Non-pigmented ciliary epithelial cell (primary cell): ENCODE measurements around the gene ECE2.
A peak's percentile ranks its signal among the peaks of the same experiment; 100 is the strongest.

ENCODE experiments used
- DNase-seq: peaks from one replicate; pipeline ENCODE4 v3.0.0-alpha.2; 2010; ENCODE audit warnings: low read depth

The ECE2 gene

DNA sequence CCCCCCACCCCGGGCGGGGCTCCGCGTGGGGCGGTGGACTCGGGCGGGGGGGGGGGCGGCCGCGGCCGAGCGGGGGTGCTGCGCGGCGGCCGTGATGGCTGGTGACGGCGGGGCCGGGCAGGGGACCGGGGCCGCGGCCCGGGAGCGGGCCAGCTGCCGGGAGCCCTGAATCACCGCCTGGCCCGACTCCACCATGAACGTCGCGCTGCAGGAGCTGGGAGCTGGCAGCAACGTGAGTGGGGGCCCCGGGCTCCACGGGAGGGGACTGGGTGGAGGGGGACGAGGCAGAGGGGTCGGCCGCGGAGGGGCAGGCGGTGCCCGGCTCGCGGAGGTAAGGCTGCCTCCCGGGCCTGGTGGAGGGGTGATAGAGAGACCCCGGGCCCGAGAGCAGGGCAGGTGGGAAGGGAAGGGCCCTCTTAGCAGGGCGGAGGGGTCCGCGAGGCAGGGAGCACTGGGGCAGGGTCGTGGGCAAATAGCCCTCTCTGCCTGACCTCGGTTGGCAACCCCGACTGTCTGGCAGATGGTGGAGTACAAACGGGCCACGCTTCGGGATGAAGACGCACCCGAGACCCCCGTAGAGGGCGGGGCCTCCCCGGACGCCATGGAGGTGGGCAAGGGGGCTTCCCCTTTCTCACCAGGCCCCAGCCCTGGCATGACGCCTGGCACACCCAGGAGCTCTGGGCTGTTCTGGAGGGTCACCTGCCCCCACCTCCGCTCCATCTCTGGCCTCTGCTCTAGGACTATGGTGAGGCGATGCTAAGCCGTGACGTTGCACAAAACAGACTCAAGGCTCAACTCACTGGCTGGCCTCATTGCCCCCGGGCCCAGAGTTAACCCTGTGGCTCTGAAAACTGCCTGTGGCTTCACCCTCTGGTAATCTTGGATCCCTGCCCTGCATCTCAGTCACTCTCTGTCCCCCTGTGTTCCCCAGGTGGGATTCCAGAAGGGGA lies at the start of gene ECE2:
TSS of gene ECE2 (plus strand) at position 62 of the 950 bp plus-strand sequence. CDS start at position 194, 132 bp downstream.
- no peak for DNase-seq

DNA sequence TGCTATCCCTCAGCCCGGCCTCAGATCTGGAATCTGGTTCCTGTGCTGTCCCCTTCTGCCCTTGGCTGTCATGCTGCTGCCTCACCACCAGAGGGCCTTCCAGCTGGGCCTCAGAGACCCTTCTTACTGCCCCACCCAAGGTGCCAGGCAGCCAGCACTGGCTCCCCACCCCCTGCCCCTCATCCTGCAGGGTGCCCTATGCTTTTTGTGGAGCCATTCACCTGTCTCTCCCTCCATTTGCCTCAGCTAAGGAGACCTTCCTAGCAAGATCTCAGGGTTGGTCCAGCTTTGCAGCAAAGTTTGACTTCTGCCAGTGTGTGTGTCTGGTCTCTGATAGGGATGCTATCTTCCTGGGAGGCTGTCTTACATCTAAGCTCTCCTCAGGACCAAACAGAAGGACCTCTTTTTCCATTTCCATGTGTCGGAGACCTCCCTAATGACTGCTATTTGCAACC lies 48.3 kb upstream of the ECE2 start:
- no peak for DNase-seq

DNA sequence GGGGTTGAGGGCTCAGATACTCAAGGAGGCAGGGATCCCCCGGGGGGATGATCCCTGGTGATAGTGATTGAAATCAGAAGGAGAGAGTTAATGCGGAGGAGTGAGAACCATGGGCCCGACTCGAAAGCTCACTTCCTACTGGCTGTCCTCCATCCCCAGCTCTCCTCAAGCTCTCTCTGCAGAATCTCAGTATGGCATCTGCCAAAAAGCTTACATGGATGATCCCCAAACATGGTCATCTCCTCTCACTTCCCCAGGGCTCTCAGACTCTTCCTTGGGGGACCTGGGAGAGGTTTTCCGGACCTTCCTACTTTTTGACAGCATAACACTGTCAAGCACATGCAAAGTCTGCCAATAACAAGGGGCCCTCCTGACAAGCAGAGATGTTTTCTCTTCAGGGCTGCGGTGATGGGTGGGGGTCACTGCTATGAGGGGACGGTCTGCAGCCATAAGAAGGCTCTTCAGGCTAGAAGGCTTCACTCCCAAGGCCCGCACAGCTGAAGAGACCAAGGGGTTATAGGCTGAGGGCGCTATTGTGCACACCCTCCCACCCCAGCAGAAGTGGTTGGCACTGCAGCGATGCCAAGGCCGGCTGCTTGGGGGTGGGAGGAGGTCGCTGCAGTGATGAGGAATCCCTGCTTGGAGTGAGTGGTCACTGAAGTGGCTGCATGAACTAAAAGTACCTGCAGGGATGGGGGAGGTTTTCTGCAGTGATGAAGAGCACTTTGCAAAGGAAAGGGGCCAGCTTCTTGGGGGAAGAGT lies 47.3 kb upstream of the ECE2 start:
- no peak for DNase-seq

DNA sequence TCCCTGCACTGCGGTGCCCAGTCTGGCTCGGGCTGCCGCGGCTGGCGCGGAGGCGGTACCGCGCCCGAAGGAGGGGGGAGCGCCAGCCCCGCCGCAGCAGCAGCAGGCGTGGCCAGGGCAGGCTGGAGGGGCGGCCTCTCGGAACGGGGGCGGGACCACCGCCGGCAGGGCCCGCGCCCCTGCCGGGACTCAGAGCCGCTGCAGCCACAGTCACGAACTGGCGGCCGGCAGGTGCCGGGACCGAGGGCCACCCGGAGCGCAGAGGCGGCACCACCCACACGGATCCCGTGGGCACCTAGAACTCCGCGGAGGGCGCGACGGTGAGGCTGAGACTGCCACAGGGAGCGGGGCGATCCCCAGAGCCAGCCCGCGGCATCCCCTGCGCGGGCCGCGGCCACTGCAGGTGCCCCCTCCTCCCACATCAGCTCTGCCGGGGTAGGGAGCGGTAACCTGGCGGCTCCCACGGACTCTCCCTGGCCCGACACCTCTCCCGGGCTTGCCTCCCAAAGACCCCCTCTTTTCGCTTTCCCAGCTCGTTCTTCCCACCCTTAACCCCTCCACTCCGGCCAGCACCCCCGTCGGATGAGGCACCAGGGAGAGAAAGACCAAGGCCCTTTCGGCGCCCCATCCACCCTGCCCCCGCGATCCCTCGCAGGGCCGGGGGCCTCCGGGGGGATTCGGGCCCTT lies 46.3 kb upstream of the ECE2 start, which contains the start of gene VWA5B2:
TSS of gene VWA5B2 (plus strand) at position 192 of the 687 bp plus-strand sequence. CDS start 944 bp downstream, outside the sequence.
- DNase-seq, result no peak

DNA sequence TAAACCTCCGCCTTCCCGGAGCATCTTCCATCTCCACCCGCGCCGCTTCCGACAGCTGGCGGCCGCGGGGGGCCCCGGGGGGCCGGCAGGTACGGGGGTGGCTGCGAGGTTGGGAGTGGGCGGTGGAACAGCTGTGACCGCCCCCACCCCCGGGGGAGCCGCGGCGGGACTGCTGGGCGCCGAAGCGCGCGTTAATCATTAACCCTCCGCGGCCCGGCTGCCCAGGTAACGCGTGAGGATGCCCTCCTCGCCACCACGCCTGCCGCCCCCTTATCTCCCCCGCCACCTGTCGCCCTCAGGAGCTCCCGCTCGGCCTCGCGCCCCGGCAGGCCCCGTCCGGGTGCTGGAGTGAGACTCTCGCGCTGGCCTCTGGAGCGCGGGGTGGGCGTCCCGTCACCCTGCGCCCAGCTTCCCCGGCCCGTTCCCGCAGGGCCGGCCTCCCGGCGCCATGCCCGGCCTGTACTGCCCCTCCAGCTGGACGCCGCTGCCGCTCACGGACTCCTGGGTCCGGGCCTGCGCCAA lies 45.7 kb upstream of the ECE2 start:
- DNase-seq, result no peak

DNA sequence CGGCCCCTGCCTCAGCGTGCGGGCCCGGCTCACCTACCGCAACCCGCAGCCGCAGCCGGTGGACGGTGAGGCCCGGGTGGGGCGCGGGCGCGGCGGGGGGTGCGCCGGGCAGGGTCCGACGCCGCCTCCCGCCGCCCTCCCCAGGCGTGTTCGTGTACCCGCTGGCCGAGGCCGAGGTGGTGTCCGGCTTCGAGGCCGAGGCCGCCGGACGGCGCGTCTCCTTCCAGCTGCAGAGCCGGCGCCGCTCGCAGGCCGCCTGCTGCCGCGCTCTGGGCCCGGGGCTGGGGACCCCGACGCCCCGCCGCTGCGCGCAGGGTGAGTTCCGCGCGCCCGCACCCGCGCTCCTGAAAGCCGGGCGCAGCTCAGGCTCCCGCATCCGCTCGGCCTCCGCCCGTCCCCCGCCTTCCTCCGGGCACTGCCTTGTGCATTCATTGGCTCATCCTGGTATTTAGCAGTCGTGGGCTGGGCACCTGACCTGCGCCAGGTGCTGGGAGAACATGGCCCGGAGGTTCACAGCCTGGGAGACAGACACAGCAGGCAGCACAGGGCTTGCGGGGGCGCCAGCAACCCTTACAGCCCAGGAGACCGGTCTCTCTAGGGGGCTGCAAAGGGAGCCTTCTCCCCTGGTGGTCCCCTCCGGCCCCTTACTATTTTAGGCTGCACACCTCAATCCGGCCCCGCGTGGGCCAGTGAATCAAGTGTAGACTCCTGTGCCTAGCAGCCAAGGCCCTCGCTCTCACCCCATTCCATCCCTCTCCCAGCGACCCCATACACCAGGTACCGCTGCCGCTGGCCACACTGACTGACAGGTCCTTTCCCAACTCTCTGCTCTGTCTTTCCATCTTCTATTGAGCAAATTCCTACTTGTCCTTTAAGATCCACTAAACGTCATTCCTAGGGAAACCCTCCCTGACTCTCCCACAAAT lies 45.0 kb upstream of the ECE2 start:
- DNase-seq, result no peak

DNA sequence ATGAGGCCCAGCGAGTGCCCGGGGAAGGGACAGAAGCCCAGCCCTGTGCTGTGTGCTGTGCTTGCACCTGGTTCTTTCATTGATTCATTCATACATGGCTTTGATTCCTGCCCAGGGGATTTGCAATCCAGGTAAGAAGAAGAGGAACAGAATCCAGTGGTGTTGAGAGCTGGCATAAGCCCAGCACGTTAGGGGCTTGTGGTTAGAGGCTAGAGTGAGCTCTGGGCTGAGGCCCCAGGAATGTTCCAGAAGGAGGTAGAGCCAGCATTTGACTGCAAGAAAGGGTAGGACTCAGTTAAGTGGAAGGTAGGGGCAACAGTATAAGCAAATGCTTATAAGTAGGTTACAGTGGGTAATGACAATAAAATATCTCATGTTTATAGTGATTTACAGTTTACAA lies 44.2 kb upstream of the ECE2 start:
- no peak for DNase-seq

DNA sequence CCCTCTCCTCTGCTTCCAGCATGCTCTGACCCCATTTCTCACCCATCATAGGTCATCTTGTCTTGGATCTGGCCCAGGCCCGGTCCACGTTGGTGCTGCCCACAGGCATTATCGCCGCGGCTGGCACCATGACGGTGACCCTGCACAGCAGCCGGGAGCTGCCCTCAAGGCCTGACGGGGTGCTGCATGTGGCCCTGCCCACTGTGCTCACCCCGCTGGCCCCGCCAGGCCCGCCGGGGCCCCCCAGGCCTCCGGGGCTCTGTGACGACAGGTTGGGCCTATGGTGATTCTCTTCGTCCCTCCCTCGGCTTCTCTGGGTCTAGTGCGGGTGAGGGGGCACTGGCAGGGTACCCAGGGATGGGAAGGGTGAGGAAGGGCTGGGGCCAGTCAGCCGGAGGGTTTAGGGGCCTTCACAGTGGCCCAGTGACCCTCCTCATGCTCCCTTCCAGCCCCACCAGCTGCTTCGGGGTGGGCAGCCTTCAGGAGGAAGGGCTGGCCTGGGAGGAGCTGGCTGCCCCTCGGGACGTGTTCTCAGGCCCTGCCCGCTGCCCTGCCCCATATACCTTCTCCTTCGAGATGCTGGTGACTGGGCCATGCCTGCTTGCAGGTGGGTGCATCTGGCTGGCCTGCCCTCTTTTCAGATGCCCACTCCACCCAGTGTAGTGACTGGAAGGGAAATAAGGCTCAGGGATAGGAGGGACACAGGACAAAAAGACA lies 42.5 kb upstream of the ECE2 start:
- no peak for DNase-seq

DNA sequence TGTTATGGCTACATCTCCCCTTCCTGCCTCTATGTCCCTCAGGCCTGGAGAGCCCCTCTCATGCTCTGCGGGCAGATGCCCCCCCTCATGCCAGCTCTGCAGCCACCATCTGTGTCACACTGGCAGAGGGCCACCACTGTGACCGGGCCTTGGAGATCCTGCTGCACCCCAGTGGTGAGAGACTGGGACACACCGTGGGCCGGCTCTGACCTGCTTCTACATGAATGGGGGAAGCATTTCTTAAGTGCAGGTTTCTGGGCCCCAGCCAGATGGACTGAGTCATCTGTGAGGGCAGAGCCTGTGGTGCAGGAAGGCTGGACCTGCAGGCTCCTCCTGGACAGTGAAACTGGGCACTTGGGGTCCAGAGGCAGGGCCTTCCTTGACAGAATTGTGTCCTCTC lies 41.6 kb upstream of the ECE2 start:
- DNase-seq, result peak; percentile 51

DNA sequence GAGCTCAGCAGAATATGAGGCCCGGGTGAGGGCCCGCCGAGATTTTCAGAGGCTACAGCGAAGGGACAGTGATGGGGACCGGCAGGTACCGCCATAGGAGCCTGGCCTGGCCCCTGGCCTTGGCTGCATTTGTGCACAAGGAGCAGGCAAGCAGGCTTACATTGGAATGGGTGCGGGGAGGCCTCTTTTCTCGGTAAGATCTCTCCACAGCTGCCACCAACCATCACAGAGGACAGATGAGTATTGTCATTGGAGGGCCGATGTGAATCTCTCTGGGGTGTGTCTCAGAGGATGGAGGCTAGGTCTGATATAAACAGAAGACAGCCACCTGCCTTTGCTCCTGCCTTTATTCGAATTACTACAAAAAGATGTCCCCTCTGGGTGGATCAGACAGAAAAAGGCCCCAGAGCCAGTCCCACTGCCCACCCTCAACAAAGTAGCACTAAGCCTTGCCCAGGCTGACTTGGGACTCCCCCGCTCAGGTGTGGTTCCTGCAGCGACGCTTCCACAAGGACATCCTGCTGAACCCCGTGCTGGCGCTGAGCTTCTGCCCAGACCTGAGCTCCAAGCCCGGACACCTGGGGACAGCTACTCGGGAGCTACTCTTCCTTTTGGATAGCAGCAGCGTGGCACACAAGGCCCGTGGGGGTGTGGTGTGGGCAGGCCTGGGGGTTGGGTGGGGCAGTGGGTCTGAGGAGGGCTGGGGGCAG lies 41.0 kb upstream of the ECE2 start:
- no peak for DNase-seq

DNA sequence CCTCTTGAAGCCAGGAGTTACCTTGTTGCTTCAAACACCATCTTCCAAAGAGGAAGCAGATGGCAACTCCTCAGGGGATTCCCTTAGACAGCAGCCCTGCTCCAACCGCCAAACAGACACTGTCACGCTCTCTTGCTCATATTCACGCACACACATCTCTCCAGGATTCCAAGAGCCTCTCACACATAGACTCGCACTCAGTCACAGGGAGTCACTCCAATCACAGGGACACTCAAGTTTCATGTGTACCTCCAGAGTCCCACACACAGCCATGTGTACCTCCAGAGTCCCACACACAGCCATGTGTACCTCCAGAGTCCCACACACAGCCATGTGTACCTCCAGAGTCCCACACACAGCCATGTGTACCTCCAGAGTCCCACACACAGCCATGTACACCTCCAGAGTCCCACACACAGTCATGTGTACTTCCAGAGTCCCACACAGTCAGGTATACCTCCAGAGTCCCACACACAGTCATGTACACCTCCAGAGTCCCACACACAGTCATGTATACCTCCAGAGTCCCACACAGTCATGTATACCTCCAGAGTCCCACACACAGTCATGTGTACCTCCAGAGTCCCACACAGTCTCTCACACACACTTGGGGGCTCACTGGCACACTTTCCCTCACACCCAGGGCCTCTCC lies 40.3 kb upstream of the ECE2 start:
- DNase-seq, result no peak

DNA sequence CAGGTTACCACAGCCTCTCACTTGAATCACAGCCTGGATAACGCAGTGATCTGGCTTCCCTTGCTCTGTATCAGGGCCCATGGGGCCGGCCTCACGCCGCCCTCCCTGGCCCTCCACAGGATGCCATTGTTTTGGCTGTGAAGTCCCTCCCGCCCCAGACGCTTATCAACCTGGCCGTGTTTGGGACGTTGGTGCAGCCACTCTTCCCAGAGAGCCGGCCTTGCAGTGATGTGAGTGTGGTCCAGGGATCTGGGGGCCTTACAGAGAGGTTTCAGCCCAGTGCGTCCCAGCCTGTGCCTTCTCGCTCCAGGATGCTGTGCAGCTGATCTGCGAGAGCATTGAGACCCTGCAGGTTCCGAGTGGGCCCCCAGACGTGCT lies 39.8 kb upstream of the ECE2 start:
- DNase-seq, result no peak

DNA sequence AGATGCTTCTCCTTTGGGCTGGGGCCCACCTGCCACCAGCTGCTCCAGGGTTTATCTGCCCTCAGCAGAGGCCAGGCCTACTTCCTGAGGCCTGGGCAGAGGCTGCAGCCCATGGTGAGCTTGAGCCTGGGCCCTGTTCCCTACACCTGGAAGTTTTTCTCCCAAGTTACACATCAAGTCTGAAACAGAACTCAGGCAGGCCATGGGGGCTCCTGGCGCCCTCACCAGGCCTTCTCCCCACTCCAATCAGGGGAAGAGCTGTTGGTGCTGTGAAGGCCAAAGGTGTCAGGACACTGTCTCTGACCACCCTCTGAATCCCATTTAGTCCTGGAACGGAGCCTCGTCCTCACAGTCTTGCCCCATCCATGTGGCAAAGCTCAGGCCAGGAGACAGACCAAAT lies 39.2 kb upstream of the ECE2 start:
- no peak for DNase-seq

DNA sequence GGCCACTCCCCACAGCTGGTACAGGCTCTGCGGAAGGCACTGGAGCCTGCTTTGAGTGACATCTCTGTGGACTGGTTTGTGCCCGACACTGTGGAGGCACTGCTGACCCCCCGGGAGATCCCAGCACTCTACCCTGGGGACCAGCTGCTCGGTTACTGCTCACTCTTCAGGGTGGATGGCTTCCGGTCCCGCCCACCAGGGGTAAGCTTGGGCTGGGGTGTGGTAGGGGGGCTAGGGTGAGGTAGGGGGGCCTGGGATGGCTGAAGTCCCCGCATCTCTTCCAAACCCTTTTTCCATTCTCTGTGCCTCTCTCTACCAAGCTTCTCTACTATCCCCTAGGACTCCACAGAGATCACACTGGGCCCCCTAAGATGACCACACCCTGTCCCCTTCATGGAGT lies 38.6 kb upstream of the ECE2 start:
- no peak for DNase-seq

DNA sequence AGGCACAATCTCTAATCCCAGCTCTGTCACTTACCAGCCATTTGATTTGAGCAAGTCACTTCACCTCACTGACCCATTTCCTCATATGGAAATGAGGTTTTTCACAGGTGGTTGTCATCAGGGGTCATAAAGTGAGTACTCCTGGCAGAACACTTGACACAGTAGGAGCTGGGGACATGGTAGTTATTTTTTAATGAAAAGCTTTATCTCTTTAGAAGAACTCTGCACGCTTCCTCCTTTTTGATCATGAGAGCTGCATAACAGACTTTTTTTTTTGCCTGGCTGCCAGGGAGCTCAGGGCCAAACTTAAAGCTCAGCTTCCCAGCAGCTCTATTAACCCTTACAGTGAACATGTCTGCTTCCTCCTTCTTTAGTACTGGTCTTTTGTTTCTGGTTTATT lies 38.0 kb upstream of the ECE2 start:
- no peak for DNase-seq

DNA sequence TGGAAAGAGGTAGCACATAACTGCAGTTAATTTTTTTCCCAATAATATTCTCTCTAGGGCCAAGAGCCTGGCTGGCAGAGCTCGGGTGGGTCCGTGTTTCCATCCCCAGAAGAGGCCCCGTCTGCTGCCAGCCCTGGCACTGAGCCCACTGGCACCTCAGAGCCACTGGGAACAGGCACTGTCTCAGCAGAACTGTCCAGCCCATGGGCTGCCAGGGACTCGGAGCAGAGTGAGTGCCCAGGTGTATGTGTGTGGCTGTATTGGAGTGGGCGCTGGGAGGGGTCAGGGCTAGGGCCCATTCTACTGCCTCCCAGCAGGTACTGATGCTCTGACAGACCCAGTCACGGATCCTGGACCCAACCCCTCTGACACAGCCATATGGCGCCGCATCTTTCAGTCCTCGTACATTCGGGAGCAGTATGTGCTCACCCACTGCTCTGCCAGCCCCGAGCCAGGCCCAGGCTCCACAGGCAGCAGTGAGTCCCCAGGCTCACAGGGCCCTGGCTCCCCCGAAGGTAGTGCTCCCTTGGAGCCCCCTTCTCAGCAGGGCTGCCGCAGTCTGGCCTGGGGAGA lies 37.5 kb upstream of the ECE2 start:
- DNase-seq, result no peak

DNA sequence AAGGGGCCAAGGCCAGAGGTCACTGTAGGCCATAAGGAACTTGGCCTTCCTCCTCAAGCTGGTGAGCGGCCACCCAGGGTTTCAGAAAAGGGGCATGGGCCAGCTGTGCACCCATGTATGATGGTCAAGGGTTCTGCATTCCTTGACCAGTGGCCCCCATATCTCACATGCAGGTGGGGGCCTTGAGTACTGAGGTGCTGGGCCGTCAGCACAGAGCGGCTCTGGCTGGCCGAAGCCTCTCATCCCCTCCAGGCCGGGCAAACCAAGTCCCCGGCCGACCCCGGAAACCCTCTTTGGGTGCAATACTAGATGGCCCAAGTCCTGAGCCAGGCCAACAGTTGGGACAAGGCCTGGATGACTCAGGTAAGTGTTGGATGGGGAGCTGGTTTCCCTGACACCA lies 36.6 kb upstream of the ECE2 start:
- no peak for DNase-seq

DNA sequence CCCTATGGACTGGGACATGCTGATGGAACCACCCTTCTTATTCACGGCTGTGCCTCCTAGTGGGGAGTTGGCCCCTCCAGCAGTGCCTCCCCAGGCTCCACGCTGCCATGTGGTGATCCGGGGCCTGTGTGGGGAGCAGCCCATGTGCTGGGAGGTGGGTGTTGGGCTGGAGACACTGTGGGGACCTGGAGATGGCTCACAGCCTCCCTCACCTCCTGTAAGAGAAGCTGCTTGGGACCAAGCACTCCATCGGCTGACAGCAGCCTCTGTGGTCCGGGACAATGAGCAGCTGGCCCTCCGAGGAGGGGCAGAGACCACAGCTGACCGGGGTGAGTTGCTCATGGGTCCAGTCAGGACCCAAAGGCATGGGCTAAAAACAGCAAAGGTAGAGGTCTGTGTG lies 36.1 kb upstream of the ECE2 start:
- DNase-seq, result no peak
